Stimulated activated CD4-positive, alpha-beta T cell treated with anti-CD3 and anti-CD28 coated beads, Interleukin-15, amount 100 ng/mL, for 1 hour (primary cell): ENCODE results near the gene SDC1.
"Not testable (repeated sequence)": the region's sequence is repeated elsewhere in the genome, so short reads cannot be mapped to it uniquely, and the experiment has no call there.

Source experiments
- DNase-seq, 2 donors: peaks; one replicate each; pipeline ENCODE4 v3.0.0-alpha.2; 2020; ENCODE audit warnings: low read depth in 1 of 2, low spot score in 1 of 2

The SDC1 gene

DNA sequence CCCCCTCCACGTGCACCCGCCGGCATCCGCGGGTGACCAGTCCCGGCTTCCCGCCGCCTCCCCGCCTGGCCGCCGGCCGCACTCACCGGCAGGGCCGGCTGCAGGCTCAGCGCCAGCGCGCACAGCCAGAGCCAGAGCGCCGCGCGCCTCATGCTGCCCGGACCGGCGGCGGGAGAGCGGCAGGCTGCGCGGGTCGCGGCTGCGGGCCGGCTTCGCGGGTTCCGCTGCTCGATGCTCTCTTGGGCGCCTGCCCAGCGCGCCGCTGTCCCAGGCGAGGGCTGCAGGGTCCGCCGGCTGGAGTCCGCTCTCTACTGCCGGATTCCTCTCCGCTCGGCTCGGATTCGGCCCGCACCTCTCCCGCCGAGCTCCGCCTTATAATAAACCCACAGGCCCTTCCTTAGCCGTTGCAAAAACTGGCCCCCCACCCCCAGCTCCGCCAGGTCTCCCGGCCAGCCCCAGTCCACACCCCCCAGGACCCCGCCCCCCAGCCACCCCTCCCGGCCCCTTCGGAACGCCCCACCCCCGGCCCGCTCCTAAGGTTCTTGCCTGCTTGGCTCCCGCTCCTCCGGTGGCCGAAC lies at the start of gene SDC1:
Gene SDC1, minus strand, starts transcription at position 415 of the 578 bp plus-strand sequence. Its CDS starts 263 bp downstream, at position 152.
- no peak for DNase-seq

DNA sequence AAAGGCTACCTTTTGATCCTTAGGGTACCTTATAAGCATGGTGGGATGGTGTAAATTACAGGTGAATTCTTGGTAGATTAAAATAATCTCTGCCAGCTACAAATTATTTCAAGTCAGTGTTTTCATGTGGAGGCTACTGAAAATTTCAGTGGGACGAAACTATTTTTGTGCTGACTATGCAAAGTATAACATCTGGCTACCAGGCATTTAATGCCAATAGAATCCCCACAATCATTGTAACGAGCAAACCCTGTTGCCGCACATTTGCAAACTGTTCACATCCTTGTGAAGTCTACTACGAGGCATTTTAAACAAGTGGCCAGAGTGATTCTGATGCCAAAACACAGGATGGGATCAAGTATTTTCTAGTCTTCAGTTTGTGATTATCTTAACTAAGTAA lies 48.1 kb upstream of the SDC1 start:
- no peak for DNase-seq

- not testable (repeated sequence) for DNase-seq
Measured at GRCh38 chr2:20268317-20268716, 43.4 kb upstream of the SDC1 start.

- no peak for DNase-seq
Measured at GRCh38 chr2:20267529-20267928, 42.6 kb upstream of the SDC1 start.

GRCh38 chr2:20264629-20265028 lies 39.7 kb upstream of the SDC1 start:
- DNase-seq = no peak

GRCh38 chr2:20257411-20257810 lies 32.5 kb upstream of the SDC1 start:
- no peak for DNase-seq

- no peak for DNase-seq
Measured at GRCh38 chr2:20254731-20255130, 29.8 kb upstream of the SDC1 start.

- DNase-seq = no peak
Measured at GRCh38 chr2:20250436-20250835, 25.5 kb upstream of the SDC1 start.

DNA sequence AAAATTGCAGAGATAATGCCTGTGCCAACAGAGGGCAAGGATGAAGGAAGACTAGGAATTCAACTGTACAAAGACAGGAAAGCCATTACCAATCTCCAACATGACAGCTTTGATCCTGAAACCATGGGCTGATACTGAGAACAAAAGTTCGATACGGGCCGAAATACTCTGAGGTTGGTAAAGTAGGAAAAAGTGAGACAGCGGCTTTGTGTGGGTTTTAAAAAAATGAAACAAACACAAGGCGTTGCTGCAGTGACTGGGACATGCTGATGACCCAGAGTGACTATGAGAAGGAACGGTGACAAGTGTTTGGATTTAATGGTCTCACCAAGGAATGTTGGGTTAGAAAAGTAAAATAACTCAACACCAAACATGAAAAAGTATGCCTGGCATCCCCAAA lies 24.2 kb upstream of the SDC1 start:
- no peak for DNase-seq

GRCh38 chr2:20247084-20247483 lies 22.2 kb upstream of the SDC1 start:
- no peak for DNase-seq

GRCh38 chr2:20243637-20244036 lies 18.7 kb upstream of the SDC1 start:
- DNase-seq = not testable (repeated sequence)

DNA sequence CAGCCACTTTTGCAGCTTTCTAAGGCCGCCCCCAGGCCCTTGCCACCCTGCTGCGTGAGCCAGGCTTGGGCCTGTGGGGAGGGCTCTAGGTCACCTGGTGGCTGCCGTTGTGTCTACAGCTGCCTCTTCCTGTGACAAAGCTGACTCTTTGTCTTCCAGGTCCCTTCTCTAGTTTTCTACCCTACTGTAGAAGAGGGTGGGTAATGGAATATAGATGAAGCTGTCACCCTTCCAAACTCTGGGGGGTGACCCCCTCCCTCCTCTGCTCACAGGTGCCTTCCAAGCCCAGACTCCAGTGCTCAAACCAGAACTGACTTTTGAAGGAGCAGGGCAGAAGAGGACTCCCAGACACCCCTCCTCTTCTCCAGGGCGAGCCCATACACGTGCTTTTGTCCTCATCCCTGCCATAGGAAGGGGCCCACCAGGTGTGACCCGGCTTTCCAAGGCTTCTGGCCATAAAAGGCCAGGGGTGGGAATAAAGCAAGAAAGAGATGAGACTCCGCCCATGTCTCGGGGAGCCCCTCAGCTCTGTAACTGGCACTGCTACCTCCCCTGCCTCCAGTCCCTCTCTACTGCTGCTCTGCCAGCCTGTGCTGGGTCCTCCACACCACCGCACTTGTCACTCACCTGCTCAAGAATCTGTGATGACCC lies 17.9 kb upstream of the SDC1 start:
- no peak for DNase-seq

DNA sequence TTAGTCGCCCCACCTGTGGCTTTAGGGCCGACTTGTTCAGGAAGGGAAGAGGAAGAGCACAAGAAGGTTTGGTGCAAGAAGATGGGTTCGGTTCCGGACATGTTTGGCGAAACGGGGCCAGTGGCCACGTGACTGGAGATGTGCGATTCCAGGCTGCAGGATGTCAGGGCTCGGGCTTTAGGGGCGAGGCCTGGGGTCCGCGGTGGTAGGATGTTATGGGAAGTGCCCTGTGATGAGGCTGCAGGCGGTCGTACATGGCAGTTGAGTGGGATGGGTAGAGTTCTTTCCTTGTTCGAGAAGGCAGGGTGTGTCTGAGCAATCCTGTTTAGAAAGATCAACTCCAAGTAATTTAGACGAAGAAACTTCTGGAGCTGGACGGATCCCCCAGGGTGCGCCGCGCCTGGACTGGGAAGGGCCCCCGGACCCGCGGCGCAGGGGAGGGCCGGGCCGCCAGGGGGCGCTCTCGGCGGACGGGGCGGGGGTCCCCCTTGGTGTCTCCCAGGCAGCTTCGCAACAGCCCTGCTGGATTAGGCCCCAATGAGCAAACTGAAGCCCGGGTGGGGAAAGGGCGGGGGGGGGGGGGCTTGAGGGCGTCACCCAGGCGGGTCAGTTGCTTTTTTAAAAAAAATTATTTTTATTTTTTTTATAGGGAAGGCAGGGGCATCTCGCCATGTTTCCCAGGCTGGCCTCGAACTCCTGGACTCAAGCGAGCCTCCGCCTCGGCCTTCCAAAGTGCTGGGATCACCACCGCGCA lies 17.2 kb upstream of the SDC1 start:
- no peak for DNase-seq

DNA sequence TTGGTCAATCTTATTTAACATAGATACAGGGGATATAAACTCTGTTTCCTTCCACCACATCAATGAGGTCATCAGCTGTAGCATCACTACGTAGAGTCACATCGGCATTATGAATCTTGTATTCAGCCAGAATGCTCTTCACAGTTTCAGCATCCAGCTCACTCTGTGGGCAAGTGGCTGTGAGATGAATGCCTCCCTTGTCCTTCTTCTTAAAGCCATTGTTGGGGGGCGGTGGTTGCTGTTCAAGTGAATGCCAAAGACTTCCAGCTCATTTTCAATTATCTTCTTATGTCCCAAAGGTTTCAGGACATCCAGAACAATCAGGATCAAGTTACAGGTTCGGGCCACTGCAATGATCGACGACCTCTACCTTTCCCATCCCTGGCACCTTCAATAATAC lies 15.4 kb upstream of the SDC1 start:
- DNase-seq = not testable (repeated sequence)

GRCh38 chr2:20236496-20236895 lies 11.6 kb upstream of the SDC1 start:
- DNase-seq = no peak

- no peak for DNase-seq
Measured at GRCh38 chr2:20235655-20236305, 10.8 kb upstream of the SDC1 start.

DNA sequence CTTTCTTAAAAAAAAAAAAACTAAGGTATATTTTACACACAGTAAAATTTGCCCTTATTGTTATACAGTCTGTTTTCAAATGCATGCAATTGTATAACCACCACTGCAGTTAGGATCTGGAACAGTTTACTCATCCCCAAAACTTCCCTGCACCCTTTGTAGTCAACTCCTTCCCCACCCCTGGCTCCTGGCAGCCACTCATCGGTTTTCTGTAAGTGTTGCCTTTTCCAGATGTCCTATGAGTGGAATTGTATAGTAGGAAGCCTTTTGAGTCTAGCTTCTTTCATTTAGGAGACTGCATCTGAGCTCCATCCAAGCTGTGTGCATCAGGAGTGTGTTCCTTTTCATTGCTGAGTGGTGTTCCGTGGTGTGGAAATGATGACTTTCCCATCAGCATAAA lies 9.7 kb upstream of the SDC1 start:
- DNase-seq = not testable (repeated sequence)

GRCh38 chr2:20232837-20233207 lies 7.9 kb upstream of the SDC1 start:
- no peak for DNase-seq

DNA sequence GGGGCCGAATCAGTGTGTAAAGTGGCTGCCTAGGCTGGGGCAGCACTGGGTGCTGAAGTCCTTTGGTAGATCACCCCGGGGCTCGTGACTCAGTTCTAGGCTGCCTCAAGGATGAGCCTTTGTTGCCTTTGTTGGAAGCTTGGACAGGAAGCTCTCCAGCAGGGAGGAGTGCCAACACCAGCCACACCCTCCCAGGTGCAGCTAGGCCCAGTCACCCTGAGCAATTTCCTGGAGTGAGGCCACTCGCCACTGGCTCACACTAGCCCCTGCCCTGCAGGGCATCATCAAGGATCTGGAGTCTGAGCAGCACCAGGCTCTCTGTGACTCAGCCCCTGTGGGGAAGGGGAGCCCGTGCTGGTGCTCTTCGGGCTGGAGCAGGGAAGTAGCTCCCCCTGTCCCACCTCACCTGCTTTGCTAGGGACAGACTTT lies 6.7 kb upstream of the SDC1 start:
- DNase-seq = no peak

DNA sequence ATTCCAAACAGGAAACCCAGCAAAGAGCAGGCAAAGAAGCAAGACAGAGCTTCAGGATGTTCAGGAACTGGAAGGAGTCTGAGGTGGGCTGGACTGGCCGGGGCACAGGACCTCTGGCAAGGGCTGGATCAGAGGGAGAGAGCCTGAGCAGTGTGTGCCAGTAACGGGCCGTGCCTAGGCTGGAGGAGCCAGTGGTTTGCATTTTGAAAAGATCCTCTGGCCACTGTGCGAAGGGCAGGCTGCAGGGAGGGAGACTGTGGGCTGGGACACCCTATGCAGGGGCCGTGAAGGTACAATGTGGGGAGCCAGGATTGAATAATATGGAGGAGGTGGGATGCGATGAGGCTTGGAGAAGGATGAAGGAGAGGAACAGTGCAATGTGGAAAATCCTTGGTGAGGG lies 6.2 kb upstream of the SDC1 start:
- no peak for DNase-seq

DNA sequence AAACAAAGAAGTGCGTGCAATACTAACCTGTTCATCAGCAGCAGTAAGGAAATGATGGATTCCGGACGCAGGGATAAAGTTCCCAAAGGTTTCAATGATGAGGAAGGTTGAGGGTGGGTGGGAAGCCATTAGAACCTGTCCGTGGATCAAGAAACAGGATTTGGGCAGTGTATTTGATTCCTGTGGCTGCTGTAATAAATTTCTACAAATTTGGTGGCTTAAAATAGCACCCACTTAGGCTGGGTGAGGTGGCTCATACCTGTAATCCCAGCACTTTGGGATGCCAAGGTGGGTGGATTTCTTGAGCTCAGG lies 5.1 kb upstream of the SDC1 start:
- no peak for DNase-seq
